ENCODE data around the gene PPP1R3G.
A peak's percentile ranks its signal among the peaks of the same experiment; 100 is the strongest.
"Not testable (repeated sequence)": the region's sequence is repeated elsewhere in the genome, so short reads cannot be mapped to it uniquely, and the experiment has no call there.

The PPP1R3G gene

DNA sequence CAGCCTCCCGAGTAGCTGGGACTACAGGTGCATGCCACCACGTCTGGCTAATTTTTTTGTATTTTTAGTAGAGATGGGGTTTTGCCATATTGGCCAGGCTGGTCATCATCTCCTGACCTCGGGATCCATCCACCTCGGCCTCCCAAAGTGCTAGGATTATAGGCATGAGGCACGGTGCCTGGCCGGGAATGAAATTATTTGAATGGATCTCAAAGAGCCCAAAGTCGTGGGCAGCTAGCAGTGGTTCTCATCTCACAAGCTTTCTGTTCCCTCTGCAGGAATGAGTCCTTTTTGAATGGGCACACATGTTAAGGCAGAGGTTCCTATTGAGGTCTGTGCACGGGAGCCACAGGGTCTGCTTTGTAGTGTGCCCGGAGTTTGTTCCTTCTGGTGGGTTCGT lies 34.9 kb downstream of the PPP1R3G start:
- DNase-seq: no peak

DNA sequence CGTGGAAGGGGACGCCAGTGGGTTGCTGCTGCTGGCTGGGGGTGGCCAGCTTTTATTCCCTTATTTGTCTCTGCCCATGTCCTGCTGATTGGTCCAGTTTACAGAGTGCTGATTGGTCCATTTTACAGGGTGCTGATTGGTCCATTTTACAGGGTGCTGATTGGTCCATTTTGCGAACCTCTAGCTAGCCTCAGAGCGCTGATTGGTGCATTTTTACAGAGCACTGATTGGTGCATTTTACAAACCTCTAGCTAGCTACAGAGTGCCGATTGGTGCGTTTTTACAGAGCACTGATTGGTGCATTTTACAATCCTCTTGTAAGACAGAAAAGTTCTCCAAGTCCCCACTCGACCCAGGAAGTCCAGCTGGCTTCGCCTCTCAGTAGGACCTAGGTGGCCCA lies 35.4 kb downstream of the PPP1R3G start:
- DNase-seq: not testable (repeated sequence)

DNA sequence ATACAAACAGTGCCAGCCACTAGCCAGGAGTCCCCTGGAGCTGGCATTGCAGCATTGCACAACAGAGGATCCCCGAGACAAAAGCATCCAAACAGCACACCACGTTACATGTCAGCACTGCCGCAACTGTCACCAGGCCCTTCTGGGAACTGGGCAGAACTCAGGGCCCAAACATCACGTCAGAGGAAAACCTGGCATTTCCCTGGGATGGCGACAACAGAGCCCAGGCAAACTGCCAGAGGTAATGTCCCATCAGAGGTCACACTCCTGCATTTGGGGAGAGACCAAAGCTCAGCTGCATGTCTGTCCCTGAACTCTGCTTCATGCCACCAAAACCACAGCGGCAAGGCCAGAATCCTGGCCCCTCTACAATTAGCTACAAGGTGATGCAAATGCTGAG lies 36.3 kb downstream of the PPP1R3G start:
- DNase-seq: no peak

DNA sequence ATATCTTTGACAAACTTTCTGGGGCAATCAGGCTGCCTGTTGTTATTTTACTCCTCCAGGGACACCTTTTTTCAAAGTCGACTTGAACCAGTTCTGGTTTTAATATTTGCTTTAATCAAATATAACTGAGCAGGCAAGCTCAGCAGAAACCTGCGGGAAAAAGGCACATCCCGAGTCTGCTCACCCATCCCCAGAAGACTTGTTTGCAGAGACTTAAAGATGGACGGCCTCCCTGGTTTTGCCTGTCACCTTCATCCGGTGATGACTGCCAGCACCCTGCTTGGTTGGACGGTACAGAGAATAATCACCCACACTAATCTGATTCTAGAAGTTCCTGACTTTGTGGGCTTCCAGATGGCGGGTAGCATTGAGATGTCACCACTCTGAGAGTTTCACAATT lies 36.8 kb downstream of the PPP1R3G start:
- no peak for DNase-seq

DNA sequence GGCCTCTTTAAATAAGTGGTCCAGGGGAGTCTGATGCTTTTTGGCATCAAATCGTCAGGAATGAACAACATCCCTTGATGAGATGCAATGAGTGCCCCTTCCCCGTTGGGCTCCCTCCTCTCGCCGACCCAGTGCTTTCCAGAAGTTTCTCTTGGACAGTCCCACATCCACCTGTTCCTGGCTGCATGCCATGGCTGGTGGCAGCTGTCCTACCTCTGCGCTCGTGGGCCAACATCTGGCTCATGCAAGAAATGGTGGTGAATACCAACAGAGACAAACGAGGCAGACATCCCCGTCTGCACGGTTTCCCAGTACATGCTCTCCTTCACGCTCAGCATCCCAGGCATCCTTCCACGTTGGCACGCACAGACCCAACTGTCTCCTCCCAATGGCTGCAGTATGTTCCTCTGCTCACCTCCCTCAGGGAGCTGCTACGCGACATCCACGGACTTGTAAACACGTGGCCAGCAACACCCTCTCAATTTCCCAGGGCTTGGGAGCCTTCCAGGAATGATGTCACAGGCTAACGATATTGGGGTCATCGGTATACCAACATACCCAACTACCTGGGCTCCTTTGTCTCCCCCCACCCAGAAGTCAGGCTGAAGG lies 37.5 kb downstream of the PPP1R3G start:
- DNase-seq: no peak

DNA sequence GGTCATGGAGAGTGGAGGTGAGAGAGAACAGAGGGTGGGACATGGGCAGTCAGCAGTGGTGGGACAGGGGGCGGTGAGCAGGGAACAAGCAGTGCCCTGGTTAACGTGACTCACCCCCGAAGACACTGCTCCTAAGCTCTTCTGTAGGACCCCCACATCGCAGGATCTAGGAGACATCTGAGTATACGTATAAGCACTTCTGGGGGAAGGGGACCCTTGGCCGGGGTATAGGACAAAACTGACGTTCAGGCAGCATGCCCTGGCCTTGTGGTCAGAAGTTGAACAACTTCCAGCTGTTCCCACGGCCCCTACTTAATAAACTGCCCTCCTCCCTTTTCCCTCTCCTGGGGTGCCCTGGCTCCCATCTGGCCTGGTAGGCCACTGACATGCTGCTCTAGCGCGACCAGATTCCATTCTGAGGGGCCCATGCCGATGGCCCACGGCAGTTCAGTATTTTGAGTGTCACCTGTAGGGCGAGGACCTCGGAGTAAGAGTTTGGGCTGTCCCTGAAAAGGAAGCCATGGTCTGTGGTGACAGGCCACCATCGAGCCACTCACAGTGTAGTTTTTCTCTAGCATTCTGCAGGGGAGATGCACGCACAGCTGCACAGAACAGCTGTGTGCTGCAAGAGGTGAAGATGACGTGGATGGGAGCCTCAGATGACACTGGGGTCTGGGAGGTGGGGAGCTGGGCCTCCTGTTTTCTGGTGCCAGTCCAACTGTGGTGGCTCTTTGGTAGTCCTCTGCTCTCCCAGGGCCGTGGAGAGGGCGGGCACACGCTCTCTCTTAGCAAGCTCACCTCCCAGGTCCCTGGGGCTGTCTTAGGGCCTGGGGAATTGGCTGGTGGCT lies 38.4 kb downstream of the PPP1R3G start:
- DNase-seq: no peak

DNA sequence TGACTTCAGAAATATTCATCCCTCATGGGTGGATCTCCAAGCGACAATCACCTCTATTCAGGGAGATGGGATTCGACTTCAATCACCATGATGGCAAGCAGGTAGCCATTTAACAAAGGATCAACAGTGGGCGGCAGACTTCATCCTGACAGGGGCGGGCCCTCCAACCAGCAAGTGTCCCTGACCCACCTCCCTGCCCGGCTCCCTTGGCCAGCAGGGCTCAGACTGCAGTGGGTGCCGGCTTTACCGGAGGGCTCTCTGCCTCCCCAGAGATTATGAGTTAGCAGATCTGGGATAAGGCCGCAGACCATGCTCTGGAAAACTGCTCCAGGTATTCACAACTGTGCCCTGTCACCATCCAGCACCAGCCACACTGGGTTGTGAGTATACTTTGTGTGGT lies 39.4 kb downstream of the PPP1R3G start:
- DNase-seq: no peak

DNA sequence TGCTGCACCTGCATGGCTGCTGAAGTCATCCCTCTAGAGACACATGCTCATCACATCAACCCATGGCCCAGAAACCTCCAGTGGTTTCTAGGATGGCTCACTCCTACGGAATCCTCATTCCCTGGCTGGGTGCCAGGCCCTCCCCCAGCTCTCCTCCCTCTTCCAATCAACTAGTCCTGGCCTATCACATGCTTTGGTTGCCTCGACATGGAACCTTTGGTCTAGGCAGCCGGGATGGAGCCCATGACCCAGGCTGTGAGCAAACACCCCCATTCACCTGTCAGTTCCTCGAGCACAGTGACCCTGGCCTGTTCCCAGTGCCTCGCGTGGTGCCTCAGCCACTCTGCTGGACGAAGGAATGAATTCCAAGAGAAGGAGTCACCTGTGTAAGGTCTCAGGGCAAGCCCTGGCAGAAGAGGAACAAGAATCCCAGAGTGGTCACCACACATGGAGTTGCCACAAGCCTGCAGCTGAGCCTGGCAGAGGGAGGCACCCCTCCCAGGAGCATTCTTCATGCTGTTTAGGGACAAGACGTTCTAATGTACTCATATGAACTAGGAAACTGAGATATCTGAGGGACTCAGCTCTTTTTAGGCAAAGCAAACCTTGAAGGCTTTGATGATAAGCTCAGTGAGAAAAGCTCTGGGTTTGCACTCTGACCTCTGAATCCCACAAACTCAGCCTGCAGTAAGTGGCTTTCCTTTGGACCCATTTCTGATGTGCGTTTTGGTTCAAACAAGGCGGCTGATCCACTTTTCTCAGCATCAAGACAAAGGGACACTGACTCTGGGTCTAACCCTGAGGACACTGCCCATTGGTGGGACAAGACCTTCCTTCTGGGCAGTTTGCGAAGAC lies 40.2 kb downstream of the PPP1R3G start:
- DNase-seq: peak; percentile 70

DNA sequence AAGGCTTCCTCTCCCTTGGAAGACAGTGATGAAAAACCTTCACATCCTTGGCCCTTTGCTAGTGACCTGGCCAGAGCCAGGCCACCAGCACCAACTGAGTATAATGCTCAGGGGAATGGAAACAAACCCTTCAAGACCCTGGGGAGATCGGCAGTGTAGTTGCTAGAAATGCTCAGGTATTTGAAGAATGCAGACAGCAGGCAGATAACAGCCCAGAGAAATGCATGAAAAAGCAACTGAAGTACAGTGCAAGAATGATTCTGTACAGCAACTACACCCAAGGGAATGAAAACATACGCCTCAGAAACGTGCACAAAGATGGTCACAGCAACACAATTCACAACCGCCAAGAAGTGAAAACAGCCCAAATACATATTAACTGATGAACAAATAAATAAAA lies 41.1 kb downstream of the PPP1R3G start:
- DNase-seq: peak; percentile 67

DNA sequence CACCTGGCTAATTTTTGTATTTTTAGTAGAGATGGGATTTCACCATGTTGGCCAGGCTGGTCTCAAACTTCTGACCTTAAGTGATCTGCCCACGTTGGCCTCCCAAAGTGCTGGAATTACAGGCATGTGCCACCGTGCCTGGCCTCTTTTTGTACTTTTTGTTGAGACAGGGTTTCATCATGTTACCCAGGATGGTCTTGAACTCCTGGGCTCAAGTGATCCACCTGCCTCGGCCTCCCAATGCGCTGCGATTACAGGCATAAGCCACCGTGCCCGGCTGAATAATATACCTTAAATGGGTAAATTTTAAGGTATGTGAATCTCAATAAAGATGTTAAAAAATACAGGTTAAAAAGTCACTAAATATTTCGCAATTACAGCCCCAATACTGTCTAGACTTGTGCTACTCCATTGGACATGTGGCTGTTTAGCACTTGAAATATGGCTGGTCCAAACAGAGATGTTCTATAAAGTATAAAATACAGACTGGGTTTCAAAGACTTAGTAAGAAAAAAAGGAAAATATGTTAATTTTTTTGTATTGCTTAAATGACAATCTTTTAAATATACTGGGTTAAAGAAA lies 42.1 kb downstream of the PPP1R3G start:
- DNase-seq: no peak

DNA sequence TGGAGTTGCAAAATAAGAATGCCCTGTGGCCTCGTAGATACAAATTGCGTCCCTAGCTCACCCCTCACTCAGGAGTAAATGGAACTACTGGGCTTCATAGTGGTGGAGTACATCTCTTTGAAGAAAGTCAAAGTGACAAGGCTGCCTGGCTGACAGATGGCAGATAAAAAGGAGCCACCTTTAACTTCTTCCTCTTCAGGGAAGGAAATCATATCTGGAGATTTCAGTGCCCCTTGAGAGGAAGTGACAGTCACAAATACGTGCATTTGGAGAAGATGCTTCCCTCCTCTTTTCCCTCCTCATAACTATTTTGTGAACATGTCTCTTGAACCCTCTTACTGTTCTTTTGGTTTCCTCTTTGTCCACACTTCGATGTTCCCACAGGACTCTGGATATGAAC lies 43.2 kb downstream of the PPP1R3G start:
- no peak for DNase-seq

DNA sequence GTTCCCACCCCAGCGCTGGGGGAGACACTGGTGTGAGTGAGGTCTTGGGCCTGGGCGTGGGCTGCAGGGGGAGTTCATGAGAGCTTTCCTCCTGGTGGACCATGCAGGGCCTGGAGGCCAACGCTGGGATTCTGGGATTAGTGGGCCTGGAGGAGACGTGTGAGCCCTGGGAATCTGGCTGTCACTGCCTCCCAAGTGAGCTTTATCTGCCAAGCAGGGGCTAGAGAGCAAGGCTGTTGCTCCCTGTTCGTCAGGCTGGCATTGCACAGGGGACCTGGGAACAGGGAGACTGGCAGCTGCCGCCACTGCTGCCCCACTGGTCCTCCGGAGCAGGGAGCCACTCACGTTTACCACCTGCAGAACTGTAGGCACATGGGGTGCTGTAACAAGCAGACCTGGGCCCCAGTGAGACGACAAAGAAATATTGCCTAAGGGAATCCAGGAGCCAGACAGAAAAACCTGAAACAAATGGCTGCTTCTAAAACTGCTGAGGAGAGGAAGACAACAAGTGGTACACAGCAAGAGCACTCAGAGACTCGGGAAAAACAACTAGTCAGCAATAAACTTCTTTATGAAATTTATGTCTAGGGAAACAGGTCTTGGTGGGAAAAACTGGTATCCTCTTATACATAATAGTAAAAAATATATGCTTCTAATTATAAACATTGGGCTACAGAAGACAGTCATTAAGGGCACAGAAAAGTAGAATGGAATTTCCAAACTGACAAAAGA lies 45.2 kb downstream of the PPP1R3G start:
- DNase-seq: no peak

DNA sequence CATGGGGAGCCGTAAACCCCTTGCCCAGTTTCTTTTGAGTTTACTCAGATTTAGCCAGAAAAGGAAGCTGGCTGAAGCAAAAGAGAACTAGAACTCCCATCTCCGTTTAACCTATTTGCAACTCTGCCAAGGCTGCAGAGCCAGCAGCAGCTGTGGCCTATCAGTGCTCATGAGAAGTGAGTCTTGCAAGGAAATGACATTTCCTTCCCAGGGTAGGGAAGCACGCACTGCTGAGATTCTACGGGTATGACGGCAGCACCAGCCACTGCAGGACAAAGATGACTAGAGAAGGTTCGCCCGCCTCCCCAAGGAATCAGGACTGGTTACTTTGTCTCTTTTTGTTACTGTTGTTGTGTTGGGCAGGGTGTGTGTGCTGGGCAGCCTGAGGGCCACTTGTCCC lies 47.6 kb downstream of the PPP1R3G start:
- DNase-seq: peak; percentile 74

DNA sequence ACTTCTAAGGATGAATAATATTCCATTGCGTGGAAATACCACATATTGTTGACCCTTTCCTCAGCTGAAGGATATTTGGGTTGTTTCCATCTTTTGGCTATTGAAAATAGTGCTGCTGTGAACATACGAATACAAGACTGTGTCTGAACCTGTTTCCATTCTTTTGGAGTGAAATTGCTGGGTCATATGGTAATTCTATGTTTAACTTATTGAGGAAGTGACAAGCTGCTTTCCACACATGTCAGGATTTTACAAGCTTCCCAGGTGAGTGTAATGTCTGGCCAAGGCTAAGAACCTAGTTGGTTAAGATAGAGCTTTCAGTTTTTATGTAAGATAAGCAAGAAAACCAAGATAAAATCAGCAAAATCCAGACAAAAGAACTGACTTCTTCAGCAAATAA lies 48.8 kb downstream of the PPP1R3G start:
- DNase-seq: no peak

DNA sequence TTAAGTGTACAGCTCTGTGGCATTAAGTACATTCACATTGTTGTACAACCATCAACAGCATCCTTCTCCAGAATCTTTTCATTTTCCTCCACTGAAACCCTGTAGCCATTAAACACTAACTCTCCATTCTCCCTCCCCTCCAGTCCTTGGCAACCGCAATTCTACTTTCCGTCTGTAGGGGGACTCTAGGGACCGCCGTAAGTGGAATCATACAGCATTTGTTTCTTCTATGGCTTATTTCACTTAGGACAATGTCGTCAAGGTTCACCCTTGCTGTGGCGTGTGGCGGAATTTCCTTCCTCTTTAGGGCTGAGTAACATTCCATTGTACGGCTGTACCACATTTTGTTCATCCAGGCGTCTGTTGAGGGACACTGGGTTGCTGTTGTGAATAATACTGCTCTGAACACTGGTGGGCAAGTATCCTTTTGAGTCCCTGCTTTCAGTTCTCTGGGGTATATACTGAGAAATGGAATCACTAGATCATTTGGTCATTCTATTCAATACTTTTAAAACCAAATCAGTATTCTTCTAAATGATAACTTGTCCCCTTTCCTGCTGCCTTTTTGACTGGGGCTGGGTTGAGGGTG lies 50.7 kb downstream of the PPP1R3G start:
- DNase-seq: peak; percentile 39

DNA sequence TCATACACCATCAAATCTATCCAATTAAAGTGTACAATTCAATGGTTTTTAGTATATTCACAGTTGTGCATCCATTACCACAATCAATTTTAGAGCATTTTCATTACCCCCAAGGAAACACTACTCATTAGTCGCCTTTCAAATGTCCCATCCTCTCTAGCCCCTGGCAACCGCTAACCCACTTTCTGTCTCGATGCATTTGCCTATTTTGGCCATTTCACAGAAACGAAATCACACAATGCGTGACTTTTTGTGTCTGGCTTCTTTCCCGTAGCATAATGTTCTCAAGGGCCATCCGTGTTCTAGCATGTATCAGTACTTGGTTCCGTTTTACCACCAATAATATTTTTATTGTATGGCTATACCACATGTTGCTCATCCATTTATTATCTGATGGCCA lies 51.7 kb downstream of the PPP1R3G start:
- no peak for DNase-seq
